Activated CD4-positive, alpha-beta T cell treated with anti-CD3 and anti-CD28 coated beads for 24 hours (primary cell): ENCODE data around the gene CCDC12.
A peak's percentile ranks its signal among the peaks of the same experiment; 100 is the strongest.

Experiments
- DNase-seq, 2 donors: peaks; one replicate each; pipeline ENCODE4 v3.0.0-alpha.2; 2020; ENCODE audit warnings: low read depth in 2 of 2

CCDC12 gene

DNA sequence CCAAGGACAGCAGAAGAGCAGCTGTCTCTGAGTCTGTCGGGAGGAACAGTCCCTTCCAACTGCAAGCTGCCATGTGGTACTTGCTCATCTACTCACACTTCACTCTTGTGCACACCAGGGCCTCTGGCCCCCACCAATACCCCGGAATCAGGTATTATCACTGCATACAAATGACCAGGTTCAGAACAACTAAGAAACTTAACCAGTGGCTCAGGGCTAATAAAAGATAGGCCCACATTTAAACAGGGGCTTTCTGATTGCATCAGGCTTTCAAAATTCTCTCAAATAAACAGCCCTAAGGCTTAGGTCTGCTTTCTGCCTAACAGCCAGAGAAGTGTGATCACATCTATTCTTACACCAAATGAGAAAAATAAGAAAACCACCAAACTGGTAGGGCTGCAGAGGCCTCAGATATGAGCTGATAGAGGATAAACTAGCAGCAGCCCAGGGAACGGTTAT lies 20.7 kb downstream of the CCDC12 start:
- DNase-seq: no peak

DNA sequence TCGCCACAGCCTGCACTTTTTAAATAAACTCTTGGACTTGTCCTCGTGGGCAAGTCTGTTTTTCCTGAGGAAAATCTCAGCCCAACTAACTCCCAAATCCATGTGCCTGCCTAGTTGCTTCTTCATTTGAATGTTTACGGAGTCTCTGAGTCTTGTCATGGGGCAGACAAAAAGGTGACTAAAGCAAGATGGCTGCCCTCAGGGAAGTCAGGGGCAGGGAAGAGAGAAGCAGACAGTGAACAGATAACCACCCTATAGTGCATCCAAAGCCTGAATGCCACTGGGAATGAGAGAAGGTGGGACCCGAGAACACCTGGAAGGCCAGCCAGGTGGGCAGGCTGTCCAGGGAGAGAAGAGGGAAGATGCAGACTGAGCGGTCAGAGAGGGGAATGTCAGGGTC lies 21.4 kb downstream of the CCDC12 start:
- DNase-seq: no peak

DNA sequence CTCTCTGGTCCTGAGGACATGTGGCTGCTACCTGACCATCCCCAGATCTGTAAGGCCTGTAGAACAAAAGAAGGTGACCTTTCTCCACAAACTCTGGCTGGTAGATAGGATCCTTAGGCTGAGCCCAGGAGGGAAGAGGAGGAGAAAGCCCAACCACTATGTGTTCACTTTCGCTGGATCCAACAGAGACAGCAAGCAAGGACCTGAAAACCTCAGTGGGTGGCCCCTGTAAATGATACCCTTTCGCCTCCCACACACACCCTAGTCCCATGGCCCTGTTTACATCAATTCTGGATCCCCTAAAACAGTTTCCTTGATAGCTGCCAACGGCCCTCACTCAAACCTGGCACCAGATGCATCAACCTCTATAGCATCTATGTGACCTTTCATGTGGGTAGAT lies 22.4 kb downstream of the CCDC12 start:
- DNase-seq: no peak

DNA sequence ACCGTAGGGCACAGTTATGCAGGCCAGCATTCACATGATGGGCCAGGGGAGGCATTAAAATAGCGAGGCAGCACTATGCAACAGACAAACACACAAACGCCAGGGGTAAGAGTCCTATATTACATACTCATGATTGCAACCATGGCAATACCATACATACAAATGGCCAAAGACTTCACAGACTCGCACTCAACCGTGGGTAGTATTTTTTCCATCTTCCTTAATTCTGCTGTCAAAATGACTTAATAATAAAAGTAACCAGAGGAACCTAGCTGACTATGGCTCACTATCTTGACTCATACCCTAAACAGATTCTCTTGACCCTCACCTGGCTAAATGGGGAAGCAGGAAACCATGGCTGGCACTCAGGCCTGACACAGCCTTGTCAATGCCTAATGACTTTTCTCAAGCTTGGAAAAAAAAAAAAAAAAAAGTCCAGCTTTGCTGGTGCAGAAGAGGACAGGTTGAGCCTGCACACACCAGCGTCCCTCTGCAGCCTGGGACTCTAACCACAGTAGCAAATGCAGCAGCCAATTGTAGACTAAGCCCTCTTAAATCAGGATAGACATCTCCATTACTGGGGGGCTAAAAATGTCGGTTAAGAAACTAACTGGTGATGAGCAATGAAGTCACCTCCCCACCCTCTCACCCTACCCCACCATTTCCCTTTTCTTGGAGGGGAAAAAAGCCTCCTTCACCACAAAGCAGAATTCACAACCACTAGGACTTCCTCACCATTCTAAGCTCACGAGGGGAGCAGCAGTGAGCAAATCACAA lies 23.1 kb downstream of the CCDC12 start:
- DNase-seq: no peak

DNA sequence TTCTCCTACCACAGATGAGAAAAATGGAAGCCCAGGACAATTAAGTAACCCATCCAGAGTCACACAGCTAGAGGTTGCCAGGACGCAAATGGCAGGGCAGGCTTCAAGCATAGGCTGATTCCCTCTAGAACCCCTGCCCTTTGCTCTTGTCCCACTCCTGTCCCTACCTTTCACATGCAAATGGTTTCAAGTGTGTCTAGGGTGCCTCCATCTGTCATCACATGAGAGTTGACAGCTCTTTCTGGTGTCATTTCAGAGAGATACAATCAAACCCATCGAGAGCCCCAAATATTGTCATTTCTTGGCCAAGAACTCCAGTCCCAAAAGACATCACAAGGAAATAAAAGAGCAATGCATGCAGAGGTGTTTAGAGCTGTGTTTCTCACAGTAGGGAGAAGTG lies 23.7 kb downstream of the CCDC12 start:
- no peak for DNase-seq

DNA sequence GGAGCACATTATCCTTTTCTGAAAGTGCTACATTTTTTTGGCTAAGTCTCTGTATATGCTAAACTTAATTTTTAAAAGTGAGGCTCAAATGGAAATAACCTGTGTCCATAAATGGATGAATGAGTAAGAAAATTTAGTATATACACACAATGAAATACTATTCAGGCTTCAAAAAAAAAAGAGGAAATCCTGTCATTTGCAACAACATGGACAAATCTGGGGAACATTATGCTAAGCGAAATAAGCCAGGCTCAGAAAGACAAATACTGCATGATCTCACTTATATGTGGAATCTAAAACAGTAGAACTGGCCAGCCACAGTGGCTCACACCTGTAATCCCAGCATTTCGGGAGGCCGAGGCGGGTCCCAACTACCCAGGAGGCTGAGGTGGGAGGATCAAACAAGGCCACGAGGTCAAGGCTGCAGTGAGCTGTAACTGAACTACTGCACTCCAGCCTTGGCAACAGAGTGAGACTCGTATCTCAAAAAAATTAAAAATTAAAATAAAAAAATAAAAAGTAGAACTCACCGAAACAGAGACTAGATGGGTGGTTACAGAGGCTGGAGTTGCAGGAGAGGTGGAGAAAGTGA lies 25.8 kb downstream of the CCDC12 start:
- no peak for DNase-seq

DNA sequence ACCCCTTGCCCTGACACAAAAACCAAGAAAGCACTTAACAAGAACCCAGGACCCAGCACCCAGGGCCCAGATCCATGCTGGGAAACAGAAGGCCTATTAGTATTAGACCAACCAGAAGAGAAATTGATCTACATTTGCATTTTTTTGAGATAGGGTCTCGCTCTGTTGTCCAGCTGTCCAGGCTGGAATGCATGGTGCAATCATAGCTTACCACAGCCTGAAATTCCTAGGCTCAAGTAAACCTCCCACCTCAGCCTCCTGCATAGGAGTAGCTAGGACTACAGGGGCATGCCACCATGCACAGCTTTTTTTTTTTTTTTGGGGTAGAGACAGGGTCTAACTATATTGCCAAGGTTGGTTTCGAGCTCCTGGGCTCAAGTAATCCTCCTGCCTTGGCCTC lies 26.4 kb downstream of the CCDC12 start:
- no peak for DNase-seq

DNA sequence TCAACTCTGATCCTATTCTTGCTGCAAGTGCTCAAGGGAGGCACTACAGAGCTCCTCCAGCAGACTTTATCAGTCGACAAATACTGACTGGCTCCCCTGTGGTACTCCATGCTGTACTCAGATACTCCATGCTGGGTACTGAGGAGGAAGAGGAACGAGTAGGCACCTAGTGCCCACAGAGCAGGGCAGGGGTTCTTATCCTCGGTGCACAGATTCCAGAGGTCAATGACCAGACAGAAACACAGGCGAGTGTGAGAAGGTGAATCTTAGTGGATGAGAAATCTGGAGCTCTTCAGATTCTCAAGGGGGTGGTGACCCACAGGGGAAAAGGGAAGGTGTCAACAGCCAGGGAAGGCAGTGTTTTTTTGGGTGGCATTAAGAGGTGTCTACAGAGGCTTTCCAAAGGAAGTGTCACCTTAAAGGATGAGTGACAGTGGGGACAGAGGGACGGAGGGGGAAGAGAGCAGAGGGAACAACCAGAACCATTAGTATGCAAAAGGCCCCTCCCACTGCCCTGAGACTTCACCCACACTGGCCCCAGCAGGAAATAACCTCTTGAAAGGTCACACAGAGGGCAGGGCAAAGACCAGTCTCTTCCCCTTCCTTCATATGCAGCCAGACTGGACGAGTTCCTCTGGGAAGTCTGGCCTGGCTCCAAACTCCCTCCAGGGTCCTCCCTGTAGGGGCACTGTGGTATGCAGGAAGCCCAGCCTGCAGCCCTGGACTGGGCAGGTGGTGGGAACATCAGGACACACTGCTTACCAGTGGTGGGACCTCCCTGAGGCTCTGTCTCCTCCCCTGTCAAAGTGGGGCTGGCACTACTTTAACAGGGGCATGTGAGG lies 27.5 kb downstream of the CCDC12 start:
- no peak for DNase-seq

DNA sequence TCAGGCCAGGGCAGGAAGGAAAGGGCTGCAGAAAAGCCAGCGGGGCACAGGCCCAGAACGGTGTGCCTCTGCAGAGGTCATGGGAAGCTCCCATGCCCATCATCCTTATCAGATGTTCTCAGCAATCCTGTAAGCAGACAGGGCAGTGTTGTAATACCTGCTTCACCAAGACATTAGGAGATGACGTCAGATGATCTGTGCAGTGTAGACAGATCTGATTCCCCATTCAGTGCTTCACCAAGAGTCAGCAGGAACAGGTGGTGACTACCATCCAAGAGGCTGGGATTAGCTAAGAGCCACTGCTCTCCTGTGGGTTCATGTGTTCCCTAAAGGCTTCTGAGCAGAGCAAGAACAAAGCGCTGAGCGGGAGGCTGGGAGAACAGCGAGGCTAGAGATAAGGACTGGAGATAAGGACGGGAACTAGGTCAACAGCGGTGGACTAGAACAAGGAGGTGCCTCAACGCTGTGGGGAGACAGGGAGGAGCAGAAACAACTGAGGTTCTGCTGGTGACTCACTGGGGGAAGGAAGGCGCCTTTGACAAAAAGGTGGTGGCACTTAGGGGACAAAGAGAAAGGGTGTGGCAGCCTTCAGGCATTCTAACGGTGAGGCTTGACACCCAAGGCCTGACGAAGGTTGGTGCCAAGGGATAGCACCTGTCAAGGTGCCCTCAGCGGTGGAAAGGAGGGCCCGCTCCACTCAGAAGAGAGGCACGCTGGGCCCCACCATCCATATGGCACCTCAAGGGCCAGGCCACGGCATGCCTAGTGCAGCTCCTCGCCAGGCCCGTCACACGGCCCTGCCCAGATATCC lies 28.4 kb downstream of the CCDC12 start:
- peak in 1 of 2 donors; percentile 42 for DNase-seq

DNA sequence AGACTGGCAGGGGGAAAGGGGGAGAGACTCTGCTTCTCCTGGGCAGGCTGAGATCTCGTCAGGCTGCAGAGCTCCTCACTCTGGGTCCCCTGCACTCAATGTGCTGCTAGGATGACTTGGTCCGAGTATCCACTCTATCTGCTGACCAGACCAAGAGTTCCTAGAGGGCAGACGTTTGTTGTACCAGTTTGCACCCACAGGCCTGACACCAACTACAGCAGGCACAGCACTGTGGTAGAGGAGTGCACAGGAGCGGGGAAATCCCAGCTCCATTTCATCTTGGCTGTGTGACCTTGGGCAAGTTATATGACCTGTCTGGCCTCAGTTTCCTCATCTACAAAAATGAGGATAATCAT lies 29.0 kb downstream of the CCDC12 start:
- no peak for DNase-seq

DNA sequence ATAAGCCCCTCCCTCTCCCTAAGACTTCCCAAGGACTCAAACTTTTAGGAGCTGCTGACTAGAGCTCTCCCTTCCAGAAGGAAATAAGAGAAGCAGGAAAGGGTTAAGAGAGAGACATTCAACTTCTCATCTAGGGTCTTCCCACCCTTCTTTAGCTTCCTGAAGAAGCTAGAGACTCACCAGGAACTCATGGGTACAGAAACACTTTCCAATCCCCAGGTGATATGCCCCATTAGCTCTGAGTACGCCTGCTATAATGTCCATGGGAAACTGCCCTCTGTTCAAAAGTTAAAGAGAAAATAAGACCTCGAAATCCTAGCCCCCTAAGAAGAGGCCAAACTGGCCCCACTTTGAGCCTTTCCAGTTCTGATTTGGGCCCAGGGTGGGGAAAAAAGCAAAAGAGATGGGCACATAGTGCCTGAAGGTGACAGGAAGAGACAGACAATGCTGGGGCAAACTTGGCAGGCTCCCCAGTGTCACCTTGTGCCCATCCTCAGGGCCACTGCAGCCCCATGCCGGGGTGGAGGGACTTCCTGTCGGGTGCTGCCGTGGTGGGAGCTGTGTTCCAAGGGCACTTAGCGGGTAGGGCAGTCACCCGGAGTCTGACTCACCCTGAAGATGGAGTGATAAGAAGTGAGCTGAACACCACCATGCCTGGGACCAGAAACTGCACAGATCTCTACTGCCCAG lies 29.5 kb downstream of the CCDC12 start:
- no peak for DNase-seq

DNA sequence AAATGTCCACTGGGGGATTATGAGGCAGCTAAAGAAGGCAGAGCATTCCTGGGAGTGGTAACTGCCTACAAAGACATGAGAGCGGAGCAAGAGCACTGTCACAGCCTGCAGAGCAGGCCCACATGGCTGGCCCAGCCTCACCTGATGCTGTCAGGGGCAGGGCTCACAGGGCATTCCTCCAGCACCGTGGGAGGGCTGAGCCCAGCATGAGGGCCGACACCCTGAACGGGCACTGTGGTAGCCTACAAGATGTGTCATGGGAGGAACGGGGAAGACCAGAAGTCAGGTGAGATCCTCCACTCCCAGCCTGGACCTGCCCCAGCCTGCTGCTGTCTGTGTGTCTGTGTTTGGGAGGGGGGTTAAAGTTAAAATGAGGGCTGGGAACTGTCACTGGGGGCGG lies 30.1 kb downstream of the CCDC12 start:
- DNase-seq: no peak

DNA sequence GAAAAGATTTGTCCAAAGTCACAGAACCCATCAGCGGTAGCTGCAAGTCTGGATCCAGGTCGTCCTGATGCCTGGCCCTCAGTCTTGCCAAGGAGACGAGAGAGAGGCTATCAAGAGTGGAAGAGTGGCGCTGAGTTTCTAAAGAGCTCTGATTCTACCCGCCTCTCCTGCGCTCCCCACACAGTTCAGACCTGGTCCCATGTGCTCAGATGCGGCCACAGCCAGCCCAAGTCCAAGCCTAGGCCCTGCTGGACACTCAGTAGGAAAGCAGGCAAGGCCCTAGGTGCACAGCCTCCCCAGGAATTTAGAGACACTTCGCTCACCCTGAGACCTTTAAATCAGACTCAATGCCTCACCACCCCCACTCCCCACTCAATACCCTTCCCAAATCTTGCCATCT lies 32.4 kb downstream of the CCDC12 start:
- no peak for DNase-seq

DNA sequence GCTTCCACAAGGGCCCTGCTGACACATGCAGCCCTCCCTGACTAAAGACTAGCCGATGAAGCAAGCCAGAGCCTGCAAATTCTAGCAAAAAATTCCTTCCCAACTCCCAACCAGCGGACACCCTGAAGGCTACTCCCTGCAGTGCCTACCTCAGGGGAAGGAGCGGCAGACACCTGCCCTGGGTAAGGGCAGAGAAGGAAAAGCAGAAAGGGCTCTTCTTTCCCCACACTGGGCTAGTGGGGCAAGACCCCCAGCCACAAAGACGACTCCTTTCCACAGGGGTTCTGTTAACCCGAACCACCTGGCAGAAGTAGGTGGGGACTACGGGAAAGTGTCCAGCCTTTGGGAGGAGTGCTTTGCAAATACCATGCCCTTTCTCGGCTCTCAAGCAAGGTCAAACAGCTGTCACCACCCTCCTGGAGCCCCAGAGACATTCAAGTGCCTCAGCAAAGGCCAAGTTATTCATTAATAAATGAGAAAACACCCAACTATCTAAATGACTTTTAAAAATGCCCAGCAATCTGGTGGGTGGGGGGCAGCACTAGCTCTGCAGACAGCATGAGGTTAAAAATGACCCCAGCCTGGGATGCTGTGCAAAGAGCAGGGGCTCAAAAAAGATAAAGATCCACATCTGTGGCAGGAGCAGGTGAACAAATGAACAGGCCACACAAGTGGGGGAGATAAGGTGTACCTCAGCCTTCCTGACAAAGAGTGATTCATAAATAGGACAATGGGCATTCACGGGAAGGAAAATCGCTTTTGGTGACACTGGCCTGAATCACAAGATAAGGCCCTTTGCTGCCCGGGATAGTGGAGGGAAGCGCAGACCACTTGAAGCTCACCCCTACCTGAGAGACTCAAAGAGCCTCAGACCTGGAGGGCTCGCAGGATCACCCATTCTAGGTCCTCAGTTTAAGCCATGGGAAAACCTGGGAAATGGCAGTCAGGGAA lies 33.0 kb downstream of the CCDC12 start:
- no peak for DNase-seq

DNA sequence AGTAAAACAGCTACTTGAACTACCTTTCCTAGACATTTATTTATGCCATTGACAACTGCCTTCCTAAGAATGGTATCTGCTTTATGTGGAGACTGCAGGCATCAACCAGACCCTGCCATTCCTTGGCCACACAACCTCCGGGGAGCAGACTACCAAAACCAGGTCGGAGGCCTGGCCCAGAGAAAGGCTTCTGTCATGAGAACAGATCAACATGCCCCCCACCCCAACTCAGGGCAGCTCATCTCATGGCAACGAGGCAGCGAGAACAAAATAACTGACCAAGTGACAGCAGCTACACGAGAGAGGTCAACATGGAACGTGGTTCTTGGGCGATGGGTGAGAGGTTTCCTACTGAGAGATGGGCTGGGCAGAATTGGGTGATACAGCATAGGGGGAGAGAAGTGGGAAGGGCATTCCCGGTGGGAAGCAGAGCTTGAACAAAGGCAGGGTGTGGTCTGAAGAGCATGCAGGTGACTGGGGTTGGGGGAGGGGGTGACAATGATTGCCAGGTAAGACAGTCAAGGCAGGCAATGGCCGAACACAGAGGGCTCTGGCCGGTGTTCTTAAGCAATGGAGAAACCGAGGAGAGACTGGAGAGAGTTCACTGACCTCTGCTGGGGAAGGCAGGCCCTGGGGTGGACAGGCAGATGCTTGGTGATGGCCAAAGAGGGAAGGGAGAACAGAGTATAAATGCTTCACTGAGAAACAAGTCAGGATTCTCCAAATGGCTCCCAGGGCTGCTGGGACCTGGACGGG lies 33.9 kb downstream of the CCDC12 start:
- DNase-seq: no peak

DNA sequence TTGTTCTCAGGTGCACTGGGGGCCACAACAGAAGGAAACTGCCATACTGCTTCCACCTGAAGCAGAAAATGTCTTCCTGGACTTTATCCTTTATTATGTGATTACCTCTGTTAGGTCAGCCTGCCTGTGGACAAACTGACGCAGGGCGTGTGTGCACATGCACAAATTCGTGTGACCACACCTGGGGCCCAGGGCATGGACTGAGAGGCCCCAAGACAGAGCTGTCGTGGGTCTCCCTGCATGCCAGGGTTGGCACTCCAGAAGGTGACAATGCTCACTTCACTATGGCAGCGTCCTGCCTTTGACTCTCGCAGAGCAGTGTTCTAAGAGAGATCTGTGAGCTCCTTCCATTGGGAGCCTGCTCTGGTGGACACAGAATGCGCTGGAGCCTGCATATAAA lies 34.5 kb downstream of the CCDC12 start:
- no peak for DNase-seq

DNA sequence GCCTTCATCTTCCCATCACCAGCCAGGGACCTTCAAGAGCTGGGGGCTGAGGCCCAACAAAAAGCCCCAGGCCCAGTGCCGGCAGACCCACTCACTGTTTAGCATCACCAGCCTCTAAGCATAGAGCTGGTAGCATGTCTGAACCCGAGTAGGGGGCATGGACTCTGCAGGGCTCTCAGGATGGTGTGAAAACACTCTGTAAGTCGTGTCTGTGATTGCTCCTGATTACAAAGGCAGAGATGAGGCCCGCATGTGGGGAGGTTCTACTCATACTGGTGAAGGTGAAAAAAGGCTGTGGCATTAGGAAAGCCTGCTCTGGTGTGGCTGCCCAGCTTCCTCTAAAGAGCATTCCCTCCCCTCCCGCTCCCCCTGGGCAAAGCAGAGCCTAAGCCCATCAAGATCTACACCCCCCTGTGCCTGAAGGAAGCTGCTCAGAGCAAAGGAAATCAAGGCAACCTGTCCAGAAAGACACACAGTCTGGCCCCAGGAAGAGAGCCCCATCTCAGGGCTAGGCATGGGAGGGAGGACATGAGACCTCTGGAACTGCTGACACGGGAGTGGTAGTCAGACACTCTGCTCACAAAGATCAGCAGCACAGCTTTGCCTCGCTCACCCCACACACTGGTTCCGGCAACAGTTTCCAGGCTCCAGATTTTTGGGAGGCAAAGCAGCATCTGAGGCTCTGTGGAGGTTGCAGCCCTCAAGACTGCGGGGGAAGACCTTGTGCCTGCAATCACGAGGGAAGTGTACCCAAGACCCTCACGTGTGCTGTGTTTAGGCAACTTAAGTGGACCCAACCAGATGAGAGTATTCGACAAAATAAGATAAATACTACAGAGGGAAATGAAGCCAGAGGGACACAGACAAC lies 36.7 kb downstream of the CCDC12 start:
- DNase-seq: no peak

DNA sequence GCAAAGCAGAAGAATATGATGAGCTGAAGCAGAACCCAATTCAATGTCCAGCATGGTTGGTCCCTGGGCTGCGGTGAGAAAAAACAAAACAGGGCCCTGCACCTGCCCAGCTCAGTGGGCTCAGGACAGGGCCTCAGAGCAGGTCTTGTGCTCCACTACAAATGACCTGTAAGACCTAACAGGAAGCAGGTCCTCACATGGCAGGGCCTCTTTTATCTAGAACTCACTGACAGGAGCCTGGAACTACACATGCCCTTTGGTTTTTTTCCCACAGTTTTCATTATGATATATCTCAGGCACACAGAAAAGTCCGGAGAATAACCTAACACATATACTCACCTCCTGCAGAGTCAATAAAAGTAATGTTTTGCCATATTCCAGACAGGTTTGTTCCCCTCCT lies 38.4 kb downstream of the CCDC12 start:
- DNase-seq: no peak
